NCI-H2196 (cell line): Measurements from ENCODE around the gene ZNF215.
"Not testable (repeated sequence)": the region's sequence is repeated elsewhere in the genome, so short reads cannot be mapped to it uniquely, and the experiment has no call there.

Experiments used
- DNase-seq: peaks from one replicate; lab custom pipeline; 2025; ENCODE audit not compliant: unreplicated experiment; lab: John Stamatoyannopoulos, UW

ZNF215 gene

GRCh38 chr11:6926208-6927029, at the start of gene ZNF215:
Gene ZNF215, plus strand, starts transcription at chr11:6926426. Its CDS starts 5,847 bp downstream, at chr11:6932273.
- peak; percentile 76 for DNase-seq

DNA sequence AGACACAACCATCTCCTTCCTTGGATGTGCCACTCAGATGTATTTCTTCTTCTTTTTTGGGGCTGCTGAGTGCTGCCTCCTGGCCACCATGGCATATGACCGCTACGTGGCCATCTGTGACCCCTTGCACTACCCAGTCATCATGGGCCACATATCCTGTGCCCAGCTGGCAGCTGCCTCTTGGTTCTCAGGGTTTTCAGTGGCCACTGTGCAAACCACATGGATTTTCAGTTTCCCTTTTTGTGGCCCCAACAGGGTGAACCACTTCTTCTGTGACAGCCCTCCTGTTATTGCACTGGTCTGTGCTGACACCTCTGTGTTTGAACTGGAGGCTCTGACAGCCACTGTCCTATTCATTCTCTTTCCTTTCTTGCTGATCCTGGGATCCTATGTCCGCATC, 49.3 kb upstream of the ZNF215 start:
- DNase-seq, result no peak

- DNase-seq, result no peak
Observed at GRCh38 chr11:6882751-6883150, 43.5 kb upstream of the ZNF215 start.

DNA sequence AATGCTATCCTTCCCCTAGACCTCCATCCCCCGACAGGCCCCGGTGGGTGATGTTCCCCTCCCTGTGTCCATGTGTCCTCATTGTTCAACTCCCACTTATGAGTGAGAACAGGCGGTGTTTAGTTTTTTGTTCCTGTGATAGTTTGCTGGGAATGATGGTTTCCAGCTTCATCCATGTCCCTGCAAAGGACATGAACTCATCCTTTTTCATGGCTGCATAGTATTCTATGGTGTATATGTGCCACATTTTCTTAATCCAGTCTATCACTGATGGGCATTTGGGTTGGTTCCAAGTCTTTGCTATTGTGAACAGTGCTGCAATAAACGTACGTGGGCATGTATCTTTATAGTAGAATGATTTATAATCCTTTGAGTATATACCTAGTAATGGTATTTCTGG, 38.5 kb upstream of the ZNF215 start:
- DNase-seq, result not testable (repeated sequence)

- DNase-seq, result no peak
Observed at GRCh38 chr11:6888830-6889229, 37.4 kb upstream of the ZNF215 start.

GRCh38 chr11:6889835-6890234, 36.4 kb upstream of the ZNF215 start:
- no peak for DNase-seq

GRCh38 chr11:6892400-6892799, 33.8 kb upstream of the ZNF215 start, which contains the start of gene OR2D2:
Gene OR2D2, minus strand, starts transcription at chr11:6892500. Its CDS starts 0 bp downstream, at chr11:6892500.
- no peak for DNase-seq

- no peak for DNase-seq
Observed at GRCh38 chr11:6894097-6894496, 32.1 kb upstream of the ZNF215 start.

GRCh38 chr11:6895010-6895409, 31.2 kb upstream of the ZNF215 start:
- DNase-seq, result no peak

GRCh38 chr11:6898911-6899310, 27.3 kb upstream of the ZNF215 start:
- DNase-seq, result no peak

DNA sequence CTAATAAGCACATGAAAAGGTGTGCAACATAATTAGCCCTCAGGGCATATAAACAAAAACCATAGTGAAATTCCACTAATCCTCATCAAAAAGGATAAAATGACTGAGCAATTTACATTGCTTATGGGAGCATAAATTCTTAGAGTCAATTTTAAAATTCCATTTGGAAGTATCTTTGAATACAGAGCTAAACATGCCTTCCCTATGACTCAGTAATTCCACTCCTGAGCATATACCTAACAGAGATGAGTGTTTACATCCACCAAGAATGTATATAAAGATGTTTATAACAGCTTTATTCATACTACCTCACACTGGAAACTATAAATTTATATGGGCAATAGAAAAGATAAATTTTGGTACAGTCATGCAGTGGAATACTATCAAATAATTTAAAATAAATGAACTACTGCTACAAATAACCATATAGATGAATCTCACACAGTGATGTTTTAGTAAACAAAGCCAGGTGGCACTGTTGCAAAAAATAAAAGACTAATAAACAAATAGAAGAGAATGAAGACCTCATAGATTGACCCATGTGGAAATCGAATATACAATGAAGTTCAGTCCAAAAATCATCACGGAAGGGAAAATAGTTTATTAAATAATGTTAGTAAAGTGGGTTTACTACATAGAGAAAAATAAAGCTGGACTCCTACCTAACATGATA, 25.8 kb upstream of the ZNF215 start:
- DNase-seq, result no peak

- DNase-seq, result not testable (repeated sequence)
Observed at GRCh38 chr11:6904804-6905203, 21.4 kb upstream of the ZNF215 start.

- DNase-seq, result no peak
Observed at GRCh38 chr11:6911378-6911777, 14.8 kb upstream of the ZNF215 start.

DNA sequence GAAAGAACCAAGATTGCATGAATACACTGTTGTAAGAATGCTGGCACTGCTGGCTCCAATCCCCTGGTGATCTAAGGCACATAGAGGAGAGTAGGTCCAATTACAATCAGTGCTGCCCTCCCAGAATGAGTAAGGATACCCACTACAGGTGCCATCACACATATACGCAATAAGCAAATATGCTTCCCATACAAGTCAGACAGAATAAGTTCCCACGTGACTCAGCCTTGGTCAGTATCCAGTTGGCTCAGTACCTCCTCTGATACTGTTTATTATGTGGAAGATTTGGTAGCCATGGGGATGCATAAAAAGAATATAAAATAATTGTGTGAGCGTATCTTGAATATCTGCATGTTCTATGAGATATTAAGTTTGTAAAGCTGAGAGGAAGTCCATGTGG, 14.3 kb upstream of the ZNF215 start:
- no peak for DNase-seq

GRCh38 chr11:6919698-6920097, 6.5 kb upstream of the ZNF215 start:
- DNase-seq, result no peak

- DNase-seq, result no peak
Observed at GRCh38 chr11:6920702-6921101, 5.5 kb upstream of the ZNF215 start, which contains the start of gene OR2D3. Gene OR2D3, plus strand, starts transcription at chr11:6921002. Its CDS starts 0 bp downstream, at chr11:6921002.

DNA sequence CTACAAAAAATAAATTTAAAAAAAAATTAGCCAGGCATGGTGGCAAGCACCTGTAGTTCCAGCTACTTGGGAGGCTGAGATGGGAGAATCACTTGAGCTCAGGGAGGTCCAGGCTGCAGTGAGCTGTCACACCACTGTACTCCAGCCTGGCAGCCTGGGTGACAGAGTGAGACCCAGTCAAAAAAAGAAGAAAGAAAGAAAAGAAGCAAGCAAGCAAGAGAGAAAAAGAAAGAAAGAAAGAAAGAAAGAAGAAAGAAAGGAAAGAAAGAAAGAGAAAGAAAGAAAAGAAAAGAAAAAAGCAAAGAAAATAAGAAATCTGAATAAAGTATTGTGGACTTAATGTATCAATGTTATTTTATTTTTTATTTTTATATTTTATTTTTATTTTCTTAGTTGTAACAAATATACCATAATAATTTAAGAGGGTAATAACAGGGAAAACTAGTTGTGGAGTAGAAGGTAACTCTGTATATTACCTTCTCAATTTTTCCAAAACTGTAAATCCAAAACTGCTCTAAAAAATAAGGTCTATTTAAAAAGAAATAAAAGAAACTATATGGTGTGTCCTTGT, 1.1 kb upstream of the ZNF215 start:
- no peak for DNase-seq

- no peak for DNase-seq
Observed at GRCh38 chr11:6925636-6926207, 504 bp upstream of the ZNF215 start.

GRCh38 chr11:6927030-6927617, 898 bp downstream of the ZNF215 start:
- DNase-seq, result no peak

- DNase-seq, result no peak
Observed at GRCh38 chr11:6928916-6929315, 2.7 kb downstream of the ZNF215 start.

- DNase-seq, result no peak
Observed at GRCh38 chr11:6931146-6931713, 5.0 kb downstream of the ZNF215 start.
